ENCODE results near the gene SYT15B. TPM values are rescaled to one million over a fixed set of nuclear protein-coding genes. Genes with fewer than 3 reads are reported as not detected.

Gene SYT15B
- total RNA-seq, 6 experiments from 2014 or later: 0.33 to 2.4 (median 1.9) TPM

Other genes starting within 250 kb of the SYT15B start
- 1 to 10 TPM; 2.2 to 3.3 (median 3.0) TPM for gene AGAP9, start 240.0 kb downstream of the SYT15B start, total RNA-seq (2021; fragmentation: NEBNext Ultra II Directional; extraction: Animal tissue kit (Norgen Biotek cat#: 25700))
- gene NPY4R2, start 155.1 kb upstream of the SYT15B start, total RNA-seq (2021; fragmentation: NEBNext Ultra II Directional; extraction: Animal tissue kit (Norgen Biotek cat#: 25700)): under 1 TPM in 2 of 6 experiments, not detected in 4; 0.20 to 0.36 TPM
- not detected for gene FAM25C, start 236.2 kb upstream of the SYT15B start, total RNA-seq (2021; fragmentation: NEBNext Ultra II Directional; extraction: Animal tissue kit (Norgen Biotek cat#: 25700))

All from HFFc6 (cell line).